Adrenal gland (tissue), 12 donors: ENCODE results near the gene UCN2. TPM values are rescaled to one million over a fixed set of nuclear protein-coding genes. Genes with fewer than 3 reads are reported as not detected.
A peak's percentile ranks its signal among the peaks of the same experiment; 100 is the strongest.

Source experiments
- DNase-seq, 7 donors: peaks; one replicate each; pipeline ENCODE4 v3.0.0-alpha.2; 2019 to 2020
- H3K27ac ChIP-seq, 5 donors: fragments of 200-600 bp; sonication (generic) in 4 of 5; 1 replicate in 3 of 5; 2 replicates in 2 of 5; pipeline versions ENCODE4 v1.5.1 to v1.8.0; 2016 to 2020; ENCODE audit warnings: mild to moderate bottlenecking in 1 of 5
- H3K27me3 ChIP-seq: fragments of 200-600 bp; 2 replicates; pipeline ENCODE4 v1.8.0; 2021
- H3K36me3 ChIP-seq, 2 donors: fragments of 200-600 bp; replicated peaks in 1 of 2; 1 replicate in 1 of 2; 2 replicates in 1 of 2; pipeline versions ENCODE4 v1.5.1 to v1.8.0; 2018 to 2022
- H3K4me1 ChIP-seq, 2 donors: fragments of 200-600 bp; replicated peaks in 1 of 2; 1 replicate in 1 of 2; 2 replicates in 1 of 2; pipeline versions ENCODE4 v1.5.1 to v1.8.0; 2018 to 2021
- H3K4me3 ChIP-seq, 4 donors: fragments of 200-600 bp; sonication (generic) in 3 of 4; one replicate each; pipeline ENCODE4 v1.5.1; 2016 to 2018
- H3K9me3 ChIP-seq, 3 donors: fragments of 200-600 bp; sonication (generic) in 1 of 3; replicated peaks in 1 of 3; 1 replicate in 2 of 3; 2 replicates in 1 of 3; pipeline versions ENCODE4 v1.5.1 to v1.8.0; 2016 to 2021
- CTCF ChIP-seq, 6 experiments: fragments of 450-650 bp in 4 of 6; fragments of 200-600 bp in 2 of 6; sonication (generic) in 1 of 6; IDR thresholded peaks; 1 replicate in 5 of 6; 2 replicates in 1 of 6; pipeline versions ENCODE4 v1.5.1 to v1.8.0; 2016 to 2021; ENCODE audit warnings: antibody characterized with exemption in 6 of 6, mild to moderate bottlenecking in 2 of 6, moderate library complexity in 1 of 6
- POLR2A ChIP-seq, 2 donors: fragments of 450-650 bp; IDR thresholded peaks; one replicate each; pipeline ENCODE4 v1.6.1; 2017; ENCODE audit warnings: antibody characterized with exemption in 2 of 2, mild to moderate bottlenecking in 2 of 2, moderate library complexity in 1 of 2
- WGBS, 4 donors: extraction: QIAGEN DNeasy Blood & Tissue Kit in 2 of 4; methylation state at CpG; one replicate each; pipeline versions ENCODE4 v1.1.5 to v1.1.7; 2013 to 2017; 5-methylcytosine and 5-hydroxymethylcytosine counted together
- intact Hi-C, 2 donors: fragments of 100-400 bp; cut with DNase I; formaldehyde crosslinking; loops; one replicate each; pipeline versions ENCODE4 v1.14.1 to v1.15.0; 2022 to 2023
- polyA plus RNA-seq, 3 donors: library from polyadenylated mRNA; stranded (reverse); fragments of 200-250 nt in 2 of 3; fragments of 350-450 nt in 1 of 3; fragmentation: Illumina TruSeq in 1 of 3; extraction: RNeasy Lipid Tissue Mini Kit (QIAGEN cat#74804) in 1 of 3; gene quantifications; one replicate each; pipeline ENCODE4 v1.2.3, GENCODE V29; 2013 to 2014
- total RNA-seq, 9 donors: library from RNA; depleted of rRNA in 4 of 9; stranded (reverse); fragments of >200 nt in 4 of 9; fragments of 120-200 nt in 1 of 9; fragmentation: NEBNext Ultra II Directional in 1 of 9; extraction: Animal tissue kit (Norgen Biotek cat#: 25700) in 1 of 9; gene quantifications; one replicate each; pipeline versions ENCODE4 v1.1.0 to v1.2.4, GENCODE V29; 2013 to 2023
- donor health status: healthy with polysubstance abuse.
- donor health status: Bipolar disorder and iron deficiency.
- donor health status: DM: yes; HTN: yes; CAD: no.
- donor health status: DM: no; HTN: no; CAD: no.
- donor health status: DM: no; HTN: no; CAD: no.
- donor health status: DM: yes; HTN: yes; CAD: no.

Gene UCN2
- total and polyA plus RNA-seq, 12 donors: 0.14 to 0.32 (median 0.20) TPM; not detected in 9

- no peak overlapping the region for H3K4me3 ChIP-seq
- peak overlapping the region in 1 of 5 donors; percentile 1 for H3K27ac ChIP-seq
- peaks cover 4 to 21% of the 10 kb centered on the region in 2 donors for H3K4me1 ChIP-seq
- no peaks in the 10 kb centered on the region for H3K27me3 ChIP-seq
- no peaks in the 10 kb centered on the region for H3K9me3 ChIP-seq
- TF ChIP-seq POLR2A (IDR thresholded peaks at IDR 0.05) (no peak), CTCF (IDR thresholded peaks at IDR 0.05) (no peak)
- intact Hi-C loops: no loop called here
- WGBS, 4 donors: 42 to 70% (median 60%) methylated on average over 9 to 10 of the region's 10 CpGs
- no peaks in the 10 kb centered on the region for H3K36me3 ChIP-seq
- peak; percentile 48 to 79 (median 73) for DNase-seq
Measured at GRCh38 chr3:48564022-48564421, 441 bp upstream of the UCN2 start.

GRCh38 chr3:48562367-48563095 is 1.1 kb downstream of the UCN2 start:
- no peak for TF ChIP-seq CTCF (IDR thresholded peaks at IDR 0.05)
- TF ChIP-seq POLR2A (IDR thresholded peaks at IDR 0.05): no peak
- DNase-seq: no peak
- Histone ChIP-seq H3K9me3 (no peaks in the 10 kb centered on the region), H3K36me3 (no peaks in the 10 kb centered on the region), H3K27ac (no peak overlapping the region), H3K4me1 (peaks cover 5 to 29% of the 10 kb centered on the region in 2 donors), H3K4me3 (no peak overlapping the region), H3K27me3 (no peaks in the 10 kb centered on the region)
- intact Hi-C loops: no loop called here
- WGBS, 4 donors: 90 to 96% (median 91%) methylated on average over 8 to 20 of the region's 20 CpGs

GRCh38 chr3:48561045-48561736 is 2.4 kb downstream of the UCN2 start:
- peak; percentile 40 to 76 (median 56) for DNase-seq
- WGBS, 4 donors: 28 to 53% (median 36%) methylated on average over 10 to 21 of the region's 21 CpGs
- TF ChIP-seq CTCF (IDR thresholded peaks at IDR 0.05) (peak in 4 of 6 experiments; percentile 7 to 40 (median 22)), POLR2A (IDR thresholded peaks at IDR 0.05) (no peak)
- no peaks in the 10 kb centered on the region for H3K9me3 ChIP-seq
- H3K4me3 ChIP-seq: peak overlapping the region in 1 of 4 donors; percentile 39
- peaks cover 13 to 39% of the 10 kb centered on the region in 2 donors for H3K4me1 ChIP-seq
- no peaks in the 10 kb centered on the region for H3K36me3 ChIP-seq
- H3K27me3 ChIP-seq: no peaks in the 10 kb centered on the region
- intact Hi-C loops: no loop called here
- peak overlapping the region in 2 of 5 donors; percentile 66 to 69 for H3K27ac ChIP-seq

GRCh38 chr3:48560648-48561018 is 2.9 kb downstream of the UCN2 start:
- intact Hi-C loops: no loop called here
- no peak for TF ChIP-seq POLR2A (IDR thresholded peaks at IDR 0.05)
- TF ChIP-seq CTCF (IDR thresholded peaks at IDR 0.05): no peak
- WGBS, 4 donors: 6 to 20% (median 13%) methylated on average over 4 to 5 of the region's 5 CpGs
- H3K36me3 ChIP-seq: no peaks in the 10 kb centered on the region
- no peaks in the 10 kb centered on the region for H3K27me3 ChIP-seq
- peak overlapping the region in 2 of 5 donors; percentile 66 to 69 for H3K27ac ChIP-seq
- peak overlapping the region in 1 of 4 donors; percentile 39 for H3K4me3 ChIP-seq
- peak in 3 of 7 donors; percentile 17 to 49 (median 27) for DNase-seq
- peaks cover 14 to 44% of the 10 kb centered on the region in 2 donors for H3K4me1 ChIP-seq
- H3K9me3 ChIP-seq: no peaks in the 10 kb centered on the region
